KOPT-K1 (cell line): Measurements from ENCODE around the gene AP4E1.
"Not testable (repeated sequence)": the region's sequence is repeated elsewhere in the genome, so short reads cannot be mapped to it uniquely, and the experiment has no call there.

Experiments used
- H3K27ac ChIP-seq: fragments of 200-600 bp; sonication (generic); 2 replicates; pipeline ENCODE4 v1.5.1; 2016; ENCODE audit warnings: antibody characterized with exemption, mild to moderate bottlenecking, low read depth, low read length; ENCODE audit not compliant: poor library complexity, severe bottlenecking
- H3K36me3 ChIP-seq: fragments of 200-600 bp; sonication (generic); 2 replicates; pipeline ENCODE4 v1.5.1; 2017; ENCODE audit warnings: antibody characterized with exemption, mild to moderate bottlenecking, low read length, moderate library complexity; ENCODE audit not compliant: insufficient read depth
- H3K9me3 ChIP-seq: fragments of 200-600 bp; sonication (generic); 2 replicates; pipeline ENCODE4 v1.5.1; 2017; ENCODE audit warnings: antibody characterized with exemption, low read length, mild to moderate bottlenecking; ENCODE audit not compliant: insufficient read depth, poor library complexity, severe bottlenecking

The AP4E1 gene

GRCh38 chr15:50908209-50909009 lies at the start of gene AP4E1:
AP4E1 (plus strand) TSS chr15:50908683; CDS start chr15:50908779, 96 bp downstream.
- Histone ChIP-seq H3K9me3 (no peaks in the 10 kb centered on the region), H3K36me3 (peaks cover 16% of the 10 kb centered on the region), H3K27ac (peak within 1 kb of the TSS; percentile 83)

- Histone ChIP-seq H3K27ac (no peak overlapping the region), H3K9me3 (no peaks in the 10 kb centered on the region)
Observed at GRCh38 chr15:50860824-50861223, 47.7 kb upstream of the AP4E1 start.

DNA sequence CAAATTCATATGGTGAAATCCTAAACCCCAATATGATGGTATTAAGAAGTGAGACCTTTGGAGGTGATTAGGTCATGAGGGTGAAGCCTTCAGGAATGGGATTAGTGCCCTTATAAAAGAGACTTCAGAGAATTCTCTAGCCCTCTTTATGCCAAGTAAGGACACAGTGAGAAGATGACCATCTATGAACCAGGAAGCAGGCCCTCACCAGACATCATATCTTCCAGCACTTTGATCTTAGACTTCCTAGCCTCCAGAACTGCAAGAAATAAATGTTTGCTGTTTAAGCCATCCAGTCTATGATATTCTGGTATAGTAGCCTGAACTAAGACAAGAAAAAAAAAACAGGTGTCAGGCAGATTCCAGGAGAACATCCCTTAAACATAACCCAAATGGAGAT lies 45.9 kb upstream of the AP4E1 start:
- H3K27ac ChIP-seq: no peak overlapping the region
- no peaks in the 10 kb centered on the region for H3K36me3 ChIP-seq
- no peaks in the 10 kb centered on the region for H3K9me3 ChIP-seq

More at GRCh38 chr15:50860824-50861223, 47.7 kb upstream of the AP4E1 start:
- no peaks in the 10 kb centered on the region for H3K36me3 ChIP-seq

GRCh38 chr15:50864873-50865272 lies 43.6 kb upstream of the AP4E1 start:
- Histone ChIP-seq H3K36me3 (no peaks in the 10 kb centered on the region), H3K27ac (no peak overlapping the region), H3K9me3 (no peaks in the 10 kb centered on the region)

- no peak overlapping the region for H3K27ac ChIP-seq
- no peaks in the 10 kb centered on the region for H3K9me3 ChIP-seq
- no peaks in the 10 kb centered on the region for H3K36me3 ChIP-seq
Observed at GRCh38 chr15:50865515-50866353, 42.7 kb upstream of the AP4E1 start.

DNA sequence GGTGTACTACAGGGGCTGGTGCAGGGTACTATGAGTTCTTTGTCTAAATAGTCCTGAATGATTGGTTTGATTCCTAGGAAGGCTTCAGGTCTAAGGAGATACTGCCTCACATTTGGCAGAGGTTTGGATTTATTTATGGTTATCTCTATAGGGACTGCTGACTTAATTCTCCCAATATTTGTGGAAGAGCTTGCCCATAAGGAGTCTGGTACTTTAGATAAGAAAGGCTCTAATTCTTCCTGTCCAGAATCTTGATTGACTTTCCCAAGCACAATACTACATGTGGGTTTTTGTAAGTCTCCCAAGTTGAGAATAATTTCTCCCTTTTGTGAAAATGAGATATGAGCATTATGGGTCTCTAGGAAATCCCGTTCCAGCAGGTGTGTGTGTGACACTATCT lies 36.7 kb upstream of the AP4E1 start:
- no peaks in the 10 kb centered on the region for H3K36me3 ChIP-seq
- H3K9me3 ChIP-seq: no peaks in the 10 kb centered on the region
- H3K27ac ChIP-seq: no peak overlapping the region

DNA sequence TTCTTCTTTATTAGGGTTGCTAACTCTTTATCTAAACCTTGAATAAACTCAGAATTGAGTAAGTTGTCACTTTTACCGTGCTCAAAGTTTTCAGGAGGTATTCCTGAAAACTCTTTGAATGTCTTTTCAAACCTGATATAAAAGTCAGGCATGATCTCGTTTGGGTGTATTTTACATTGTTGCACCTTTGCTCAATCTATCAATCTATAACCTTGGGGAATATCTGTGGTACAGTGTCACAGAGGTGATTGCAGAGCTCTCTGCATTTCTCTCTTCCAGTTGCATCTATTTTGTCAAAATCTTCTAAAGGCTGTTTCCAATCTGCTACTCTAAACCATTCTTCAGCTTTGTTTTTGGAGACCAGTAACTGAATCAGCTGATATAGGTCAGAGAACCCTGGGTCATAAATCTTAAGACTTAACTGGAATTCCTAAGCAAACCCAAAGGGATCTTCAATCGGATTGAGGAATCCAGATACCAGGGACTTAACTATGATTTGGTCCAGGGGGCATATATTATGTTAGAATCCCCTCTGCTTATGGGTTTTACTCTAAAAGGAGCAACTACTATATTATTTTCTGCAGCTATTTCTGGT lies 35.6 kb upstream of the AP4E1 start:
- H3K27ac ChIP-seq: no peak overlapping the region
- H3K9me3 ChIP-seq: no peaks in the 10 kb centered on the region
- no peaks in the 10 kb centered on the region for H3K36me3 ChIP-seq

- Histone ChIP-seq H3K9me3 (no peaks in the 10 kb centered on the region), H3K27ac (no peak overlapping the region), H3K36me3 (no peaks in the 10 kb centered on the region)
Observed at GRCh38 chr15:50873935-50874361, 34.5 kb upstream of the AP4E1 start.

- not testable (repeated sequence) for H3K9me3 ChIP-seq, H3K36me3 ChIP-seq, H3K27ac ChIP-seq
Observed at GRCh38 chr15:50875238-50875637, 33.2 kb upstream of the AP4E1 start.

GRCh38 chr15:50876260-50876988 lies 32.1 kb upstream of the AP4E1 start:
- no peaks in the 10 kb centered on the region for H3K9me3 ChIP-seq
- no peaks in the 10 kb centered on the region for H3K36me3 ChIP-seq
- H3K27ac ChIP-seq: peak overlapping the region; percentile 45

- Histone ChIP-seq H3K9me3 (no peaks in the 10 kb centered on the region), H3K36me3 (no peaks in the 10 kb centered on the region), H3K27ac (peak overlapping the region; percentile 45)
Observed at GRCh38 chr15:50876989-50877360, 31.5 kb upstream of the AP4E1 start.

DNA sequence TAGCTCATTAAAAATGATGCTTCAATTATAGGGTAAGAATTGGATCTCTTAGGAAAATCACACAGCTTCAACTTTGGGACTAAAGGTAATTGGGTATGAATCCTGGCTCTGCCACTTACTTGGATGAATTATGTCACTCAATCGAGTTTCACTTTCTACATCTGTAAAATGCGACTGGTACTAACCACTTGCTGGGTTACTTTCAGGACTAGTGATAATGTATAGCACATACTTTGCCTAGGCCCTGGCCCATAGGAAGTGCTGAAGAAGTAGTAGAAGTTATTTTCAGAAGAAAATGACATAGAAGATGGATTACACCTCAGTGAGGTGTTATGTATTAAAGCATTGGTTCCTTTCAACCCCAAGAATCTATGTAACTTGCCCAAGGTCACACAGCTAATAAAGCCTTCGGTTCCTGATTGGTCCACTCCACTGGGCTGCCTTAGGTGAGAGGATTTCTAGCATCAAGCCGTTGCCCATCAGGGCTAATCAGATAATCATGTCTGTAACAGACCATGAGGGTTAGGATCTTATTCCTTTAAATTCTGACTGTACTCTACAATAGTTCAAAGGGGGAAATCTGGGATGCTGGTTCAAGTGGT lies 29.4 kb upstream of the AP4E1 start:
- no peaks in the 10 kb centered on the region for H3K9me3 ChIP-seq
- H3K36me3 ChIP-seq: no peaks in the 10 kb centered on the region
- H3K27ac ChIP-seq: peak overlapping the region; percentile 24

GRCh38 chr15:50880206-50880605 lies 28.3 kb upstream of the AP4E1 start:
- peak overlapping the region; percentile 45 for H3K27ac ChIP-seq
- no peaks in the 10 kb centered on the region for H3K9me3 ChIP-seq
- no peaks in the 10 kb centered on the region for H3K36me3 ChIP-seq

GRCh38 chr15:50880651-50881114 lies 27.8 kb upstream of the AP4E1 start:
- no peaks in the 10 kb centered on the region for H3K36me3 ChIP-seq
- H3K9me3 ChIP-seq: no peaks in the 10 kb centered on the region
- H3K27ac ChIP-seq: peak overlapping the region; percentile 45
